Measurements from ENCODE around the gene IFITM10.

Gene IFITM10

DNA sequence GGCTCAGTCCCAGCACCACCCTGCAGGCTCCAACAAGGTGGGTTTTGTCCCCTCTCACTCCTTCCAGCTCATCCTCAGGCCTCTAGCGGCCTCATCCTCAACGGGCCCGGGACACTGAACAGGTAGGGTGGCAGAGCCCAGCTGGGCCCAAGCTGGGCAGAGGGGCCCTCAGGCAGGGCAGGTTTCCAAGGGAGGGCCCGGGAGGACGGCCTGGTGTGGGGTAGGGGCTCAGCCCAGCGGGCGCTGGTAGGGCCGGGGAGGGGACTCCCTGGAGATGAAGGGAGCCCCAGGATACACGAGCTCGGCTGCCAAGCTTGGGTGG lies 2.5 kb upstream of the IFITM10 start:
- DNase-seq (ENCODE audit: low read depth, low spot score): no peak

DNA sequence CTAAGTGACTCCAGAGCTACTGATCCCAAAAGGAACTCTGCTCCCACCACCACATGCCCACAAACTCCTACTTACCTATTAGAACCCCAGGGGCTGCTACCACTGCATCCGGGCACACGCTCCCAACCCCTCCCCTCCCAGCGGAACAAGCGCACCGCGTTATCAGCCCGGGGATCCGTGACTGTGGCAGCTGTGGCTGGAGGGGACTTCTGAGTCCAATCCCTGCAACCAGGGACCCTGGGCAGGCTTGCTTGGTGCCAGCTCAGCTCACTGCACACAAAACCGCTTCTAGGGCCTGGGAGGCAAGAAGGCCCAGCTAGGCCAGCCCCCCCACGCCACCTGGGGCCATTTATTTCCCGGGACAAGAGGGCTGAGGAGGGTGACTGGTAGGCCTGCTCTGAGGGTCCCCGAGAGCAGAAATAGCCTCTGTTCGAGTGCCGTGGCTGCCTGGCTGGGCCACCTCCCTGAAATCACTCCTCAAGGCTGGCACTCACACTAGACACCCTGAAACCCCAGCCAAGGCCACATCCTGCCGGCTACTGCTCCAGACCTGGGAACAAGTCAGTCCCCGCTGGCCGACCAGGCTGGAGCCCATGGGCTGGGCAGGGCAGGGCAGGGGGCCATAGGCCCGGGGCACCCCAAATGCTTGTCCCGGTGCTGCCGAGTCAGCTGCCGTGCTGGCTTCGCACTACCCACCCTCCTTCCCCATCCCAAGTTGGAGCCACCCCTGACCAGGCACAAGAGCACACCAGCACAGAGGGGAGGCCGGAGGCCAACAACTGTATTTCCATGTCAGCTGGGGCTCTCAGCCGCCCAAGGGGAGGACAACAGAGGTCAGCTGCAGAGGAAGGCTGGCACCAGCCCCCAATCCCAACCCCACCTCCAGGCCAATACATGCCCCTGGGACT lies 1.9 kb upstream of the IFITM10 start:
- DNase-seq (ENCODE audit: low read depth, low spot score): no peak

DNA sequence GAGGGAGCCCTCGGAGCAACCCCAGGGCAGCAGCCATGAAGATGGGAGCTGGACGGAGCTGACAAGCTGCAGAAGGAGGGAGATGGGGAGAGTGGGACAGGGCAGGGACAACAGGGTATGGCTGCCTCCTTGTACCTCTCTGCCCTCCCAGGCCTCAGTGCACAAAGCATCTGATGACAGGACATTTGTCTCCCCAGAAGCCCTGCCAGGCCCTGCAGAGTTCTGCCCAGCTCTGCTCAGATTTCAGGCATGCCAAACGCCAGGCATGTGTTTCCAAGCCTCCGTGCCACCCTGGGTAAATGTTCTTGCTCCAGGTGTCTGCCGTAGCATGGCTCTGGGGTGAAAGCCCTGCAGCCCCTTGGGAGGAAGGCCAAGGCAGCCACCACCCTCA lies 1.1 kb upstream of the IFITM10 start:
- DNase-seq (ENCODE audit: low read depth, low spot score): no peak

DNA sequence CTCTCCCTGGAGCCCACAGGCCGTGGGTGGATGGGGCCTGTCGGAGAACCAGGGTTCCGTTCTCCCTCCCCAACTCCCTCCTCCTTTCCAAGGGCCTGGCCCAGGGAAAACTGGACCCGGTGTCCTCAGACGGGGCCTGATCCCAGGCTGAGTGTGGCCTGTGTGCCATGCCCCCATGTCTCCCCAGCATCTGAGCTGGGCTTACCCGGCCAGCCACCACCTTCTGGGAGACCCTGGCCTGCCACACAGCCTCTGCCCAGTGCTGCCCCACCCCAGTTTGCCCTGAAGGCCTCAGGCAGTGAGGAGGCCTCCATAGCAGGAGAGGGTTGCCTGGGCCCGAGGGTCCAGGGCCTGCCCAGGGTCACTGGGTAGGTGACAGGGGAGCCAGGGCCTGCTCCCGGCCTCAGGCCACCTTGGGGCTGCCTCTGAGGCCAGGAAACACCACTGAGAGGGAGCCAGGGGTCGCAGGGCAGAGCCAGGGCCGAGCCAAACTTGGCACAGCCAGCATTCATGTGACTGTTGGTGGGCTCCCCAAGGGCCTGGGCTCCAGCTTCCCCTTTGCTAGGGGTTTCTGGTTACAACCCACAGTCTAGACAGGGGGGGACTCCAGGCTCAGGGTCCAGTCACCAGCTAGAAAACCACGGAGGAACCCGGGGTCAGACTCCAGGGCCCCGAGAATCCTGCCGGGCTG lies 590 bp upstream of the IFITM10 start:
- no peak for DNase-seq (ENCODE audit: low read depth, low spot score)

DNA sequence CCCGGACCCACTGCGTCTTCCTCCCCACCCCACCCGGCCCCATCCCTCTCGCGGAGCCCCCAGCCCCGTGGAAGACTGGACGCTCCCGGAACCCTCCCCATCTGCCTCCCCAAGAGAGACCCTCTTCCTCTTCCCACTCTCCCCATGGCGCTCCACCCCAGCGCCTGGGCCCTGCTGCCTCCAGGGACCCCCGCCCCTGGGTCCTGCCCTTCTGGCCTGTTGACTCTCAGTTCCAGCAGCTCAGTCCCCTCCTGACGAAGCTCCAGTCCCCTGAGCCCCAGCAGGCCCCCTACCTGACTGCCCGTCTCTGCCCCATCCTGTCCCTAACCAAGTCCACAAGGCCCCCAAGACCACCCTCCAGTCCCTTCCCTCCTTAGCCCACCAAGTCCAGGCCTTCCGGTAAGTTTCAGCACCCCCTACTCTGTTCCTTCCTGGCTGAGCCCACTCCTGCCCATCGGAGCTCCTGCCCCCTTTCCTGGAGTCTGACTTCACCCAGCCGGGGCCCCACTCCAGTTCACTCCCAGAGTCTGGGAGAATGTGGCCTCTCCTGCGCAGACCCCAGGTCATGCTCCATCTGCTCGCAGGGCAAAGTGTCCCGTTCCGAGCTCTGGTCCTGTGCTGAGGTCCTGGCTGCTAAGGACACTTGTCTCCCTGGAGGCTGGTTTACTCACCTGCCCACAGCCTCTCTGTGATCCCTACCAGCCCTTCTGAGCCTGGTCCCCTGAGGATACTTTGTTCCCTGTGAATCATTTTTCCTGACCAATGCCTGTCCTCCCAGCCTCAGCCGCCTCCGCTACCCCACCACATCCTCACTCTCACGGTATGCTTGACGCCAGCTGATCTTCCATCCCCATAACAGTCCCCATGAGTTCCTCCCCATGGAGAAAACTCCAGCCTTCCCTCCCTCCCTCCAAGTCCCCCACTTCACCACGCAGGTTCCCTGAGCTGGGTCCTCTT lies 722 bp downstream of the IFITM10 start:
- no peak for DNase-seq (ENCODE audit: low read depth, low spot score)

DNA sequence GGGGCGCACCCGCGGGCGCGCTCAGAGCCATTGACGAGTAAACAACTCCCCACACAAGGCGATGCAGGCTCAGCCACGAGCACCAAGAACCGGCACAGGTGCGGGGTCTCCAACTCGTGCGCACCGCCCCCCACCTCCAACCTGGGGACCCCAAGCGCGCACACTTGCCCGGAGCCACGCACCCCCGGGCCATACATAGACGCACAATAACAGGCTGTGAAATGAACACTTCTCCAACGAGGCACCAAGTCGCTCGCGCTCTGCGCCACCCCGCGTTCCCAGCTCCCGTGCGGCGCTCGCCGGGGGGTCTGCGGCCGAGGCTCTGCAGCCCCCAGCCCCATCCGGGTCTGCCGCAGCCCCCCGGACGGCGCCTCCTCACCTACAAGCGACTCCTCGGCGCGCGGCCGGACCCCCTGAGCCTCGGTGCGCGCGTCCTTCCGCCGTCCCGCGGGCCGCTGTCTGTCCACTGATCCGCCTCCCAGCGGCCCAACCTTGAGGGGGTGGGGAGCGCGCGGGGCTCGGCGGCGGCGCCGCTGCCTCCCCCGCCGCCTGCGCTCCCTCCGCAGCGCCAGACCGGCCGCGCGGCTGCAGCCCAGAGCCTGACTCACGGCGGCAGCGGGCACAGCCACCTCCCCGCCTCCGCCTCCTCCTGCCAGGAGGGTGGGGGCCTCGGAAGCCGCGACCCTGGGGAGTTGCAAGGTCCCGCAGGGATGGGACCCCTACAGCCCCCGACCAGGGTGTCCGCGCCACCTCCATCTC lies 1.6 kb downstream of the IFITM10 start:
- no peak for DNase-seq (ENCODE audit: low read depth, low spot score)

DNA sequence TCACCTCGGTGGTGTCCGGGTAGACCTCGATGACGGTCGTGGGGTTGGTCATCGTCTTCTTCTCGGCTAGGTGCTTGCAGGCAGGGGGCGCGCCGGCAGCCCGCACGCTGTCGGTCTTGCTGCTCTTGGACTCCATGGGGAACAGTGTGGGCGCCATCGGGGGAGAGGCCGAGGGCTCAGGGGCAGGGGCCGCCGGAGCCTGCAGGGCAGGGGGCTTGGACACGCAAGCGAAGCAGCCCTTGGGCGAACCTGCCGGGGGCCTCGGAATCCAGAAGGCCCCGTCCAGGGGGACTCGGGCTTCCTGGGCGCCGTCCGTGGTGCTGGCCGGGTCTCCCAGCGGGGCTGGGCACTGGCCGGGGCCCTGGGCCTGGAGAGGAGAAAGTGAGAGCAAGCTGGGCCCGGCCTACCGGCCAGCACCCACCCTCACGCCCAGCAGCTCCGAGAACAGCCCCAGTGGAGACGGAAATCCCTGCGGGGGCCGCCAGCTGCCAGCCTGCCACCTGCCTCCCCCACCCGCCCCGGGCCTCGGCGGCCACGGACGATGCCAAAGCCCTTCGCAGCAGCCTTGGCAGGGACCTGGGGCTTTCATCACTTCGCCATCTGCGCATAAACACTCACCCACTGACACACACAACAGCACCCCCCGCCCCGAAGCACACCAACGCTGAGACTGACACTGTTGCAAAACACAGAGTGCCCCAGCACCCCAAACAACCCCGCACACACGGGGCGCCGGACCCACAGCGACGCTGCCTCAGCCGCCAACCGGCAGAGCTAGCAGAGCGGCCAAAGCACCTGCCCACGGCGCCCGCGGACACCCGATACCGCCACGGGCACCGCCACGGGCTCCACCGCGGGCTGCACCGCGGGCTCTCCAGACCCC lies 2.4 kb downstream of the IFITM10 start:
- no peak for DNase-seq (ENCODE audit: low read depth, low spot score)

DNA sequence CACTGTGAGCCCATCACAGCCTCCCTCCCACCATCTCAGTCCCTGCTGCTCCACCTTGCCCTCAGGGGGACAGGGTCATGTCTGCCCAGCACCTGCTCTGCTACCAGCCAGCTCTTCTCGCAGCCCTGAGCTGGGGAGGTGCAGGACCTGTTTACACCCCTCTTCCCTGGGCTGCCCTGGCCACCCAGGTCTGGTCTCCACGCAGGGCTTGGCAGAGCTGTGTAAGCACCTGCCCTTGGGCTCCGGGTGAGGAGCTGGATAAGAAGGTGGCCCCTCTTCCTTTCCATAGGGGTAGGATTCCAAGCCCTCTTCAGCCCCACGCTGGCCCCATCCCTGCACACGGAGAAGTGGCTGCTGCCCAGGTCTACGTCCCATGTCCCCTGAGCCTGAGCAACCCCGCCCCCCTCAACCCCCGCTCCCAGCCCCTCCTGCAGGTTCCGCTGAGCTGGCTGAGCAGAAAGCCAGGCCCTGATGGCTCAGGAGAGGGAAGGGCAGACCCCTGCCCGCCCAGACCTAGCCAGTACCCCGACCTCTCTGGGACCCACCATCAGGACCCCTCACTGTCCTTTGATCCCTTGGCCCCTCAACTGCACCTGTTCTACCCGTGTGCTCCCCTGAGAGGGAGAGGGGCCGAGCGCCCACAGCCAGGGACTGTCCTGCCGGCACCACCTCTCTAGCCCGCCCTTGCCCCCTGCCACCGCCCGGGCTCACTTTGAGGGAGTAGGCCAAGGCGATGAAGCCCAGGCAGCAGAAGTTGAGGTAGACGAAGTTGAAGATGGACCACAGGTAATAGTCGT lies 3.2 kb downstream of the IFITM10 start:
- no peak for DNase-seq (ENCODE audit: low read depth, low spot score)

DNA sequence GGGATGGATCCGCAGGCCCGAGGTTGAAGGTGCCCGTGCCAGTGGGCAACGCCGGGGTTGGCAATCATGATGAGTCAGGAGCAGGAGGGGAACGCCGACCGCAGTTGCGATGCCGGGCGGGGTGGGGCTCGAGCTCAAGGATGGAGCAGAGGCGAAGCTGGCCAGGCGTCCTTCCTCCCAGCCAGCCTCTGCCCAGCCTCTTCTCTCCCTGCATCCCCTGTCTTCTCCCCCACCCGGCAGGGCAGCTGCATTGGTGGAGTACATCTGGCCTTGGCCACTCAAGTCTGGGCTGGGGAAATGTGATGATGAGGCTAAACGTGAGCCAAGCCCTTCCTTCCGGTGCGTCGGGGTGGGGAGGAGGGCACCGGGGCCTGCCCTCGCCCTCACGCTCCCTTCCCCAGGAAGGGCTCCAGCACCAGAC lies 3.9 kb downstream of the IFITM10 start:
- no peak for DNase-seq (ENCODE audit: low read depth, low spot score)

DNA sequence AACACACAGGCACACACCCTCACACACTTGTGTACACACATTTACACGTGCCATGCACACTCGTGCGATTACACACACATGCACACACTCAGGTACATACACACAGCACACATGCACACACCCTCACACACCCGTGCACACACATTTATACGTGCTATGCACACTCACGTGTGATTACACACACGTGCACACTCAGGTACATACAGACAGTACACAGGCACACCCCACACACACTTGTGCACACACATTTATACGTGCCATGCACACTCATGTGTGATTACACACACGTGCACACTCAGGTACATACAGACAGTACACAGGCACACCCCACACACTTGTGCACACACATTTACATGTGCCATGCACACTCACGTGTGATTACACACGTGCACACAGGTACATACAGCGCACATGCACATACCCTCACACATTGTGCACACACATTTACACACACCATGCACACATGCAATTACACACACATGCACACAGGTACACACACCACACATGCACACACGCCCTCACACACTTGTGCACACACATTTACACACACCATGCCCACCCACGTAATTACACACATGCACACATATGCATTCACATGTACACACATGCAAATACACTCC lies 4.6 kb downstream of the IFITM10 start:
- no peak for DNase-seq (ENCODE audit: low read depth, low spot score)

DNA sequence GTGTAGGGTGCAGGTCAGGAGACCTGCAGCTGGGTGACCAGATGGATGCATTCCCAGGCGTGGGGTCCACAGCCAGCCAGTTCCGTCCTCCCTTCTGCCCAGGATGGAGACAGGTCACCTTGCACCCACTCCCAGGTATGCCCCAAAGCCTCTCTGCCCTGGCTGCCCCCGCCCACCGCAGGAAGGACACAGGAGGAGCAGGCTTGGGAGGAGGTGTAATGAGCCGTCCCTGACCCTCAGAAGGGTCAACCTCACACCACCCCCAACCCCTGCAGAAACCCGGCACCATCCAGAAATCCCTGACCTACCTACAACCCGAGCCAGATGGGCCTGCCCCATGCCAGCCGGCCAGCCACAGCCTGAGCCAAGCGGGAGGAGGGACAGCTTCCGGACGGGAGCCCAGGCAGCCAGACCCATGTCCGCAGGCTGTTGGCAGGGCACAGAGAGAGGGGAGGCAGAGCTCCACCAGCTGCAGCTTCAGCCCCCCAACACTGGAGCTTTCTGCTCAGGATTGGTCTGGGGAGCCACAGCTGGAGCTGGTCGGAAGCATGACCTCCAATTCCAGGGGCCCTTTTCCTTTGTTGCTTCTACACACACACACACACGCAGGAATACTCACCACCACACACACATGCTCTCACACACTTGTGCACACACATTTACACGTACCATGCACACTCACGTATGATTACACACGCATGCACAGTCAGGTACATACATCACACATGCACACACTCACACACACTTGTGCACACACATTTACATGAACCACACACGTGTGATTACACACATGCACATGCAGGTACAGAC lies 5.3 kb downstream of the IFITM10 start:
- DNase-seq (ENCODE audit: low read depth, low spot score): no peak

DNA sequence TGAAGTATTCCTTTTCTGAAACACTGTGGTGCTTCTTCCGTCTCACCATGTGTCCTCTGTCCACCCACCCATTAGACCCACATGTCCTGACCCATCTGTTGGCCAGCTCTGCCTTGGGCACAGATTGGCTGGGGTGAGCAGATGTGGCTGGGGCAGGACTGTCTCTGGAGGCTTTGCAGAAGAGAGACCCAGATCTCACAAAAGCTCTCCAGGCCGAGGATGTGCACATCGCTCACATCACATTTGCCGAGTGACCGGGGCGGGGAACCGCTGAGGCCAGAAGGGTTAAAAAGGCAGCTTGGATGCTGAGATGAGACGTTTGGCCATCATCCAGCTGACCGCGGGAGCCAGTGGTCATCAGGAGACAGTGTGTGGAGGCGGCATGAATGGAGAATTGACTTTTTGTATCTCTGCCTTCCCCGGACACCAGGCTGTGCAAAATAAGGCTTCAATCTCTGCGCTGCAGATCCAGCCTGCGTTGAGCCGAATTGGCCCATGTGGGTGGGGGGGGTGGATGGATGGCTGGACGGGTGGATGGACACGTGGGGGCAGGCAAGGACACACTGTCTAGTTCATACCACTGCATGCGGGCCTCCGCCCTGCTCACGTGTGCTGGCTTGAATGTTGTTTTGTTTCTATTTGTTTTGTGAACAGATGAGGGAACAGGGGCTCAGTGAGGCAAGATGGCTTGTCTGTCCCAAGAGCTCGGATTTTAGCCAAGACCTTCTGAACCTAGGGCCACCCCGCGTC lies 6.1 kb downstream of the IFITM10 start:
- no peak for DNase-seq (ENCODE audit: low read depth, low spot score)

DNA sequence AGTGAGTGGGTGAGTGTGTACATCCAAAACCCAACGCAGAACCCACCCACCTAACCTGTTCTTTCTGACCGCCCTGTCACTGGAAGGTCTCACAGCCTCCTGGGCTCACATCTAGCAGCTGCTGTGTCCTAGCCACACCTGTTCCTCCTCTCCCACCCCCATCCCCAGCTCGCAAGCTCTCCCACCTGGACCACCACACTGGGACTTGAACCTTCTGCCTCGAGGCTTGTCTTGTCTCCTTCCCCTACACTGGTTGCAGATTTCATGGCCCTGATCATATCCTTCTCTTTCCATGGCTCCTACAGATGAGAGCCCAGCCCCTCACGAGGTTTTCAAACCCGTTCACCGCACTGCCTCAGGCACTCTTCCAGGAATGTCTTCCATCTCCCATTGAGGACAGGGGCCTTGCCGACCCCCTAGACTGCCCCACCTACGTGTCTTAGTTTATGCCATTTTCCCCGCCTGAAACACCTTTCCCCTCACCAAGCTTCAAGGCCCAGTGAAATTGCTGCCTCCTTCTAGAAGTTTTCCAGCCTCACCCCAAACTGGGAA lies 6.7 kb downstream of the IFITM10 start:
- DNase-seq (ENCODE audit: low read depth, low spot score): no peak

DNA sequence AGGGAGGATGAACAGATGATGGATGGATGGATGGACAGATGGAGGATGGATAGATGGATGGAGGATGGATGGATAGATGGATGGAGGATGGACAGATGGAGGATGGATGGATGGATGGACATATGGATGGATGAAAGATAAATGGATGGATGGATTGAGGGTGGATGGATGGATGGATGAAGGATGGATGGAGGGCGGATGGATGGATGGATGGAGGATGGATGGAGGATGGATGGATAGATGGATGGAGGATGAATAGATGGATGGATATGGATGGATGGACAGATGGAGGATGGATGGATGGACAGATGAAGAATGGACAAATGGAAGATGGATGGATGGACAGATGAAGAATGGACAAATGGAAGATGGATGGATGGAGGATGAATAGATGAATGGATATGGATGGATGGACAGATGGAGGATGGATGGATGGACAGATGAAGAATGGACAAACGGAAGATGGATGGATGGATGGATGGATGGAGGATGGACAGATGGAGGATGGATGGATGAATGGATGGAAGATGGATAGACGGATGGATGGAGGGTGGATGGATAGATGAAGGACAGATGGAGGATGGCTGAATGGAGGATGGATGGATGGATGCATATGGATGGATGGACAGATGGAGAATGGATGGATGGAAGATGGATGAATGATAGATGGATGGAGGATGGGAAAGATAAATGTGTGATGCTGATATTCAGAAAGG lies 7.4 kb downstream of the IFITM10 start:
- DNase-seq (ENCODE audit: low read depth, low spot score): no peak

DNA sequence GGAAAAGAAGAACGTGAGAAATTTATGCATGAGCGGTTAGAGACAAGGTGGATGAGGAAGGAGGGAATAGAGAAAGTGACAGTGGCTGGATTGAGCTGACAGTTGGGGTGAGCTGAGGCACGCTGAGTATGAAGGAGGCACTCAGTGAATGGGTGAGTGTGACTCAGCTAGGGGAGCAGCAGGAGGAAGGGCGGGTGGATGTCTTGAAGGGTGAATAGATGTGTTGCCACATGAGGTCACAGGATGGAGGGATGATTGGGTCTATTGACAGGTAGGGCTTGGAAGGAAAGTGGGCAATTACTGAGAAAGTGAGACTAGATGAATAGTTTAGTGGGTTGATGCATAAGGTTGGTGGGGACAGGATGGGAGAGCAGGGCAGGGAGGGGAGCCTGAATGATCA lies 8.0 kb downstream of the IFITM10 start:
- DNase-seq (ENCODE audit: low read depth, low spot score): no peak

DNA sequence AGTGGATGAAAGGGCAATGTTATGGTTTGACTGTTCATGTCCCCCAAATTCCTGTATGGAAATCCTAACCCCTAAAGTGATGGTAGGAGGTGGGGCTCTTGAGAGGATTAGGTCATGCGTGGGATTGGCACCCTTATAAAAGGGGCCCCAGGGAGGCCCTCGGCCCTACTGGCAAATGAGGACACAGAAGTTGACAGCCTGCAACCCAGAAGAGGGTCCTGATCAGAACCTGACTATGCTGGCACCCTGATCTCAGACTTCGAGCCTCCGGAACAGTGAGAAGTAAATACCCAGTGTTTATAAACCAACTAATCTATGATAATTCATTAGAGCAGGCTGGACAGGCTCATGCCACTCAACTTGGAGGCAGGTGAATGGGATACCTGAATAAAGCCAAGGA lies 8.7 kb downstream of the IFITM10 start:
- no peak for DNase-seq (ENCODE audit: low read depth, low spot score)
